Measurements from ENCODE around the gene HMOX2. TPM values are rescaled to one million over a fixed set of nuclear protein-coding genes. Genes with fewer than 3 reads are reported as not detected.

Gene HMOX2
- total and polyA plus RNA-seq, 2 experiments from 2014 or later, result 68.8 to 108 TPM

- H2AFZ ChIP-seq, result no peak overlapping the region
- H3K9me2 ChIP-seq (replicated peaks; ENCODE audit: insufficient read depth), result no peaks in the 10 kb centered on the region
- H4K20me1 ChIP-seq (ENCODE audit: insufficient read depth, poor library complexity, severe bottlenecking), result no peaks in the 10 kb centered on the region
- DNase-seq (ENCODE audit: low spot score), result no peak
- no peaks in the 10 kb centered on the region for H3K79me2 ChIP-seq
- TF ChIP-seq EZH2 (IDR thresholded peaks at IDR 0.05; ENCODE audit: borderline replicate concordance) (no peak), CTCF (IDR thresholded peaks at IDR 0.05; ENCODE audit: poor library complexity) (no peak), EZH2phosphoT487 (IDR thresholded peaks at IDR 0.05; ENCODE audit: low read depth, severe bottlenecking, unreplicated experiment) (no peak)
- H3K4me1 ChIP-seq (ENCODE audit: insufficient read depth), result no peaks in the 10 kb centered on the region
- H3K4me3 ChIP-seq, result no peak overlapping the region
- 89% methylated on average over 26 of the region's 27 CpGs for WGBS (ENCODE audit: low lambda C conversion rate, missing lambda C conversion rate)
- no peaks in the 10 kb centered on the region for H3K27me3 ChIP-seq
- no peaks in the 10 kb centered on the region for H3K9me3 ChIP-seq (ENCODE audit: low read depth)
- H3K27ac ChIP-seq, result no peak overlapping the region
- H3K4me2 ChIP-seq, result no peak overlapping the region
- no peaks in the 10 kb centered on the region for H3K36me3 ChIP-seq (replicated peaks; ENCODE audit: insufficient read depth, low read depth)
These were observed 14.7 kb upstream of the HMOX2 start for GRCh38 chr16:4461250-4462085.

DNA sequence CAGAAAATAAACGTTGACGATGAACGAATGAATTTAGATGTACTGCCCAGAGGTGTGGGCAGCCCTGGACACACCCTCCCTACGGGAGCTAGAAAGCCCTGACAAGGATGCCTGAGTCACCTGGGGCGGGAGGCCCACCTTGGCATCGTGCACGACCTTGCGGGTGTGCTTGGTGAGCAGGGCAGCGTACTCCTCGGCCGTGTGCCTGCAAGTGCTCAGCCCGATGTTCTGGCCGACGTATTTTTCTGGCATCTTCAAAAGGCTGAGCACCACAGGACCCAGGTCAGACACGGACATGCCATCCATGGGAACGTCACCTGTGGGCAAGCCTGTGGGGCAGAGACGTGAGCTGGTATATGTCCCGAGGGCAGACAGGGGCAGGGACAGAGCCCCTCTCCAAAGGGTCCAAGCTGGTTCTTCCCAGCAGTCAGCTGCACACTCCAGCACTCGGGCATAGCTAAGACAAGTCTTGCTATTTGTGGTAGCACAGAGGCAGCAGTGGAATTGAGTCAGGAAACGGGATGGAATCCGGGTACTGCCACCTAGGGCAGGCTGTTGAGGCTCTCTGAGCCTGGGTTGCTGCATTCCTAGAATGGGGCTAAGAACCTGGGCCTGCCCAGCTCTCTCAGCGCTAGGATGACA is 12.6 kb upstream of the HMOX2 start:
- TF ChIP-seq EZH2phosphoT487 (IDR thresholded peaks at IDR 0.05; ENCODE audit: low read depth, severe bottlenecking, unreplicated experiment), result no peak
- TF ChIP-seq CTCF (IDR thresholded peaks at IDR 0.05; ENCODE audit: poor library complexity), result no peak
- TF ChIP-seq EZH2 (IDR thresholded peaks at IDR 0.05; ENCODE audit: borderline replicate concordance), result no peak
- Histone ChIP-seq H3K4me1 (ENCODE audit: insufficient read depth) (no peaks in the 10 kb centered on the region), H3K27ac (no peak overlapping the region), H4K20me1 (ENCODE audit: insufficient read depth, poor library complexity, severe bottlenecking) (no peaks in the 10 kb centered on the region), H3K27me3 (no peaks in the 10 kb centered on the region), H3K4me3 (no peak overlapping the region), H3K79me2 (no peaks in the 10 kb centered on the region), H2AFZ (no peak overlapping the region), H3K4me2 (no peak overlapping the region), H3K9me3 (ENCODE audit: low read depth) (no peaks in the 10 kb centered on the region), H3K36me3 (replicated peaks; ENCODE audit: insufficient read depth, low read depth) (no peaks in the 10 kb centered on the region), H3K9me2 (replicated peaks; ENCODE audit: insufficient read depth) (no peaks in the 10 kb centered on the region)
- WGBS (ENCODE audit: low lambda C conversion rate, missing lambda C conversion rate), result 92% methylated on average over 22 of the region's 22 CpGs
- DNase-seq (ENCODE audit: low spot score), result no peak

- Histone ChIP-seq H4K20me1 (ENCODE audit: insufficient read depth, poor library complexity, severe bottlenecking) (no peaks in the 10 kb centered on the region), H2AFZ (no peak overlapping the region), H3K9me2 (replicated peaks; ENCODE audit: insufficient read depth) (no peaks in the 10 kb centered on the region), H3K36me3 (replicated peaks; ENCODE audit: insufficient read depth, low read depth) (no peaks in the 10 kb centered on the region), H3K9me3 (ENCODE audit: low read depth) (no peaks in the 10 kb centered on the region), H3K4me3 (no peak overlapping the region), H3K4me2 (no peak overlapping the region), H3K27me3 (no peaks in the 10 kb centered on the region), H3K79me2 (no peaks in the 10 kb centered on the region), H3K4me1 (ENCODE audit: insufficient read depth) (no peaks in the 10 kb centered on the region), H3K27ac (no peak overlapping the region)
- 91% methylated on average over 32 of the region's 32 CpGs for WGBS (ENCODE audit: low lambda C conversion rate, missing lambda C conversion rate)
- TF ChIP-seq CTCF (IDR thresholded peaks at IDR 0.05; ENCODE audit: poor library complexity) (no peak), EZH2phosphoT487 (IDR thresholded peaks at IDR 0.05; ENCODE audit: low read depth, severe bottlenecking, unreplicated experiment) (no peak), EZH2 (IDR thresholded peaks at IDR 0.05; ENCODE audit: borderline replicate concordance) (no peak)
- no peak for DNase-seq (ENCODE audit: low spot score)
These were observed 10.0 kb upstream of the HMOX2 start for GRCh38 chr16:4465977-4466779.
